GM12892 (cell line): ENCODE results near the gene COLGALT1.
"Not testable (repeated sequence)": the region's sequence is repeated elsewhere in the genome, so short reads cannot be mapped to it uniquely, and the experiment has no call there.

ENCODE experiments used
- POLR2A ChIP-seq: IDR thresholded peaks from 2 replicates; pipeline ENCODE4 v1.6.1; 2011; ENCODE audit warnings: low read depth, low read length, control low read depth
- POLR2AphosphoS5 ChIP-seq: IDR thresholded peaks from 2 replicates; pipeline ENCODE4 v1.6.1; 2011; ENCODE audit warnings: low read depth, low read length, control low read depth
- TAF1 ChIP-seq: IDR thresholded peaks from 2 replicates; pipeline ENCODE4 v1.6.1; 2011; ENCODE audit warnings: low read depth, mild to moderate bottlenecking, control low read depth, low read length, borderline replicate concordance

GRCh38 chr19:17508558-17508933, 46.9 kb upstream of the COLGALT1 start:
- TF ChIP-seq POLR2A, POLR2AphosphoS5, TAF1: not testable (repeated sequence)
